CD4-positive, CD25-positive, alpha-beta regulatory T cell (primary cell): ENCODE data around the gene H6PD. TPM values are rescaled to one million over a fixed set of nuclear protein-coding genes. Genes with fewer than 3 reads are reported as not detected.
A peak's percentile ranks its signal among the peaks of the same experiment; 100 is the strongest.

Experiments used
- ATAC-seq, 2 donors: fragments of 150-1000 bp; cut with Tn5 transposase; one replicate each; pipeline ENCODE4 v1.10.0; 2021; ENCODE audit warnings: low read depth in 2 of 2, moderate number of reproducible peaks in 2 of 2, moderate library complexity in 1 of 2
- DNase-seq, 3 donors: peaks; one replicate each; pipeline versions ENCODE4 v3.0.0 to v3.0.0-alpha.2; 2012 to 2022; ENCODE audit warnings: mixed read lengths in 1 of 3
- H3K27ac ChIP-seq: one replicate; pipeline ENCODE4 v1.7.0; 2013; ENCODE audit warnings: mild to moderate bottlenecking, low read length; ENCODE audit not compliant: insufficient read depth, poor library complexity, severe bottlenecking
- H3K27me3 ChIP-seq: one replicate; pipeline ENCODE4 v1.7.0; 2013; ENCODE audit warnings: low read length; ENCODE audit not compliant: control insufficient read depth, insufficient read depth
- H3K36me3 ChIP-seq: one replicate; pipeline ENCODE4 v1.7.0; 2013; ENCODE audit warnings: mild to moderate bottlenecking, low read length, moderate library complexity; ENCODE audit not compliant: control insufficient read depth, insufficient read depth
- H3K4me1 ChIP-seq: 2 replicates; pipeline ENCODE4 v1.7.0; 2013; ENCODE audit warnings: mild to moderate bottlenecking, low read length; ENCODE audit not compliant: insufficient read depth, control insufficient read depth, poor library complexity, severe bottlenecking
- H3K4me3 ChIP-seq: one replicate; pipeline ENCODE4 v1.7.0; 2013; ENCODE audit warnings: low read depth, mild to moderate bottlenecking, low read length, moderate library complexity
- H3K9me3 ChIP-seq, 2 experiments: 1 replicate in 1 of 2; 2 replicates in 1 of 2; pipeline ENCODE4 v1.7.0; 2013; ENCODE audit warnings: low read length in 2 of 2, mild to moderate bottlenecking in 1 of 2, moderate library complexity in 1 of 2; ENCODE audit not compliant: control insufficient read depth in 2 of 2
- H3K27ac Mint-ChIP-seq, 3 donors: one replicate each; pipeline ENCODE4 v1.8.0; 2020 to 2022; ENCODE audit warnings: mild to moderate bottlenecking in 3 of 3, mixed read lengths in 3 of 3, moderate library complexity in 2 of 3
- H3K27me3 Mint-ChIP-seq: one replicate; pipeline ENCODE4 v1.8.0; 2022; ENCODE audit warnings: mild to moderate bottlenecking, mixed read lengths
- H3K36me3 Mint-ChIP-seq: one replicate; pipeline ENCODE4 v1.8.0; 2020; ENCODE audit warnings: mixed read lengths
- H3K4me1 Mint-ChIP-seq, 4 donors: one replicate each; pipeline ENCODE4 v1.8.0; 2020 to 2022; ENCODE audit warnings: mixed read lengths in 4 of 4, mild to moderate bottlenecking in 1 of 4
- H3K4me3 Mint-ChIP-seq, 4 donors: one replicate each; pipeline ENCODE4 v1.8.0; 2020 to 2022; ENCODE audit warnings: mild to moderate bottlenecking in 4 of 4, mixed read lengths in 4 of 4, moderate library complexity in 3 of 4
- H3K9me3 Mint-ChIP-seq, 7 donors: one replicate each; pipeline ENCODE4 v1.8.0; 2020 to 2022; ENCODE audit warnings: mixed read lengths in 7 of 7, mild to moderate bottlenecking in 3 of 7, moderate library complexity in 2 of 7
- polyA plus RNA-seq, 4 donors: library from polyadenylated mRNA; unstranded; fragments of 300-500 nt; fragmentation: Illumina TruSeq; gene quantifications; one replicate each; pipeline ENCODE4 v1.2.3, GENCODE V29; 2021
- total RNA-seq: library from RNA; stranded (reverse); gene quantifications from one replicate; pipeline ENCODE4 v1.2.3, GENCODE V29; 2022

Gene H6PD
- total and polyA plus RNA-seq, 5 donors from 2014 or later, result 7.8 to 19.4 (median 8.9) TPM

DNA sequence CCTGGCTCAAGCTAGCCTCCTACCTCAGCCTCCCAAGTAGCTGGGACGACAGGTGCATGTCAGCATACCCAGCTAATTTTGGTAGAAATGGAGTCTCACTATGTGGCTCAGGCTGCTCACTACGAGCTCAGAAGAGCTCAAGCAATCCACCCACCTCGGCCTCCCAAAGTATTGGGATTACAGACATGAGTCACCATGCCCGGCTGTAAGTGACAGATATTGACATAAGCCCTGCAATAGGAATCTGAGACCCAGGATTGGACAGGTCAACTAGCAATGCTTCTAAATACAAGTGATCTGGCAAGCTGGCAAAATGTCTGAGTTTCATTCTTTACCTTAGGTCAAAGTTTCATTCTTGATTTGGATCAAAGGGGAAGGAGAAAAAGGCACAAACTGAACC, 40.5 kb upstream of the H6PD start:
- no peaks in the 10 kb centered on the region for H3K36me3 Mint-ChIP-seq
- DNase-seq (no peak), ATAC-seq (no peak)
- Histone ChIP-seq H3K4me3 (no peak overlapping the region), H3K9me3 (no peaks in the 10 kb centered on the region), H3K27ac (no peak overlapping the region), H3K27me3 (peaks cover 7% of the 10 kb centered on the region), H3K36me3 (no peaks in the 10 kb centered on the region), H3K4me1 (peaks cover 6% of the 10 kb centered on the region)
- no peak overlapping the region for H3K4me3 Mint-ChIP-seq
- no peak overlapping the region for H3K27ac Mint-ChIP-seq
- H3K9me3 Mint-ChIP-seq, result no peaks in the 10 kb centered on the region
- peaks cover 53% of the 10 kb centered on the region for H3K27me3 Mint-ChIP-seq
- H3K4me1 Mint-ChIP-seq, result peaks cover 0 to 7% (median 6%) of the 10 kb centered on the region in 4 donors

DNA sequence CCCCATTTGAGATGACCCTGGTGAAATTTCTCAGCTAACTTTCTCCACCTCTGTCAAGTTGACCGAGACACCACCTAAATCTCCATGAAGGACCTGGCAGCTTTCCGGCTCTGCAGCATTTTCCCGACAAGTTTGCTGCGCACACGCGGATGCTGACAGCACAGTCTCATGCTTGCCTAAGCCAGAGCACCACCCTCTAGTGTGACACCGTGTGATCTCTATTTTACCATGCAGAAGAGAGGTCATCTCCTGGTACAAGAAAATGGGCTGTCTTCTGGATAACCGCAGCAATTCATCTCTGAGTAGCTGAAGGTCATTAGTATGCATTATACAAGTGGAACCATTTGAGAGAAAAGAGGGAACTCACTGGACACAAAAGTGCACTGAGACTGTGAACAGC, 38.9 kb upstream of the H6PD start:
- peaks cover 66% of the 10 kb centered on the region for H3K27me3 Mint-ChIP-seq
- Histone ChIP-seq H3K36me3 (no peaks in the 10 kb centered on the region), H3K27me3 (peaks cover 15% of the 10 kb centered on the region), H3K4me3 (no peak overlapping the region), H3K27ac (no peak overlapping the region), H3K4me1 (peaks cover 6% of the 10 kb centered on the region), H3K9me3 (no peaks in the 10 kb centered on the region)
- H3K4me1 Mint-ChIP-seq, result peaks cover 0 to 7% (median 3%) of the 10 kb centered on the region in 4 donors
- ATAC-seq, result no peak
- H3K9me3 Mint-ChIP-seq, result no peaks in the 10 kb centered on the region
- H3K27ac Mint-ChIP-seq, result no peak overlapping the region
- H3K4me3 Mint-ChIP-seq, result no peak overlapping the region
- no peak for DNase-seq
- H3K36me3 Mint-ChIP-seq, result no peaks in the 10 kb centered on the region

DNA sequence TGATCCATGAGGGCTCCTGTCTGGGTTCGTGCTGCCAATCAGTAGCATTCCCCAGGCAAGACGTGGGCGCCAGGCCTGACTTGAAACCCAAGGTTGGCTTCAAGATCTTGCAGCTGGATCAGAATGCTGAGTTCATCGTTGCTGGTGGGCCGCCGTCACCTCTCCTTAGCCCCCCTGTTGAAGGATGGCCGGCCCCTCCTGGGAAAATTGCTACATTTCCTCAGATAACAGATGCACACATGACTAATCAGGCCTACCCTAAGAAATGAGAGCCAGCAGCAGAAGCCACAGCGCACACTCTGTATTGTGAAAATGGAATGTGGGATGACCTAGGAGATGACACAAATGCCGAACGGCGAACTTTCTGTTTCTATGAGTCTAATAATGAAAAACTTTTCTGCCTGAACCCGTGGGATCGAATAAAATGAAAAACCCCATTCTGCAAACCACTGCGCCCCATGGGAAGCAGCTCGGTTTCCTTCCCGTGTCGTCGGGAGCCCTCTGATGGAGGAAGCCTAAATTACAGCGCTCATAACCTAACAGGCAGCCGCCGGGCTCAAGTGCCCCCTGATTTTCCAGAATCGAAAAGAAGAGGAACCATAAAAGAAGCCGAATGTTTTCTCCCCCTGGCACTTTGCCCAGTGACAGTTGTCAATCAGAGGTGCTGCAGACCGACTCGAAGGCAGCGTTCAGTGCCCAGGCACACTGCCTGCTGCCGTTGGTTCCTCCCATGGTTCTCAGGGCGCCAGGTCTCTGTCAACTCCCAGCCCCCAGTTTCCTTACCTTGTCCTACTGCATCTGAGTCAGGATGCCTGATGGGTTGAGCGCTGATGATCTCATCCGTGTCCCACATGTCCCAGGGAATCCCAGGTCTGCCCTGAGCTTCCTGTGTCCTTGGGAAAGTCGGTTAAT, 38.2 kb upstream of the H6PD start:
- Histone ChIP-seq H3K4me3 (no peak overlapping the region), H3K27me3 (peaks cover 18% of the 10 kb centered on the region), H3K36me3 (no peaks in the 10 kb centered on the region), H3K4me1 (peaks cover 11% of the 10 kb centered on the region), H3K27ac (no peak overlapping the region), H3K9me3 (no peaks in the 10 kb centered on the region)
- H3K36me3 Mint-ChIP-seq, result no peaks in the 10 kb centered on the region
- peaks cover 66% of the 10 kb centered on the region for H3K27me3 Mint-ChIP-seq
- H3K27ac Mint-ChIP-seq, result no peak overlapping the region
- peaks cover 0 to 12% (median 5%) of the 10 kb centered on the region in 4 donors for H3K4me1 Mint-ChIP-seq
- H3K9me3 Mint-ChIP-seq, result no peaks in the 10 kb centered on the region
- no peak overlapping the region for H3K4me3 Mint-ChIP-seq
- peak; percentile 22 to 64 (median 50) for DNase-seq
- ATAC-seq, result peak; percentile 50 to 52

DNA sequence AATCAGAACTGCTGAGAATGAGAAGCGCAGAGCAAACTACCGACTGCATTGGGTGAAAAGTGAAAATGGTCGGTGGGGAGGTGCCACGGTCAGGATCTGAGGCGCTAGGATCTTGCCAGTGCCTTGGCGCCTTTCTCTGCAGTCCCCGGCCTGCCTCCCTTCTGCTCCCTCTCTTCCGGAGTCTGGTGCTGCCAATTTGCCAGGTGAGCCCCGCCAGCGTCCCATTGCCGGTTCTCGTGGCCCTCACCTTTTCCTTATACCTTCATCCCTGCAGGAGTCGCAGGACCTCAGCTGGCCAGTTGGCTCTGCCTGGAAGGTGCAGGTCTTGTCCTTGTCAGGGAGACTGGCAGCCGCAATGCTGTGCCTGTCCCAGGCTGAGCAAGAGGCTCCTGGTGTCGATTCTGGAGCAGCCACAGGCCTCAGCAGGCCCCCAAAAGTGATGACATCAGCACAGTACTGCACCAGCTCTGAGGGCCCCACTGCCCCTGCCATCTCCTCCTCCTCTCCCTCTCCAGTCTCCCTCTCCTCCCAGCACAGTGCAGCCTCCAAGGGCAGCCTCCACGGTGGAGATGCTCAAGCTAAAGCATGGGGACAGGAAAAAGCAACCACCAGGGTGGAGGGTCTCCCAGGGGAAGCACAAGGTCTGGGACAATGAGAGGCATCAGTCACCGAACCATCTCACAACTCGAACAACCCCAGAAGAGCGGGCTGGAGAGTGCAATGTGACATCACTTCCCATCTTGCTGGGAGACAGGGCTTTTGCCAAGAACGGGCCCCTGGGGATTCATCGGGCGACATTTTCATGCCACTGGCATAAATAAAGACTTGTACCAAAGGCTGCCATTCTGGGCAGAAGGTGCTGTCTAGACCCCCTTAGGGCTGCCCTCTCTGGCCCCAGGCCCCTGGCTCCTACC, 37.1 kb upstream of the H6PD start:
- Histone ChIP-seq H3K27ac (no peak overlapping the region), H3K9me3 (no peaks in the 10 kb centered on the region), H3K4me3 (no peak overlapping the region), H3K36me3 (no peaks in the 10 kb centered on the region), H3K27me3 (peaks cover 21% of the 10 kb centered on the region), H3K4me1 (peaks cover 22% of the 10 kb centered on the region)
- Mint-ChIP-seq H3K4me1 (peaks cover 0 to 20% (median 12%) of the 10 kb centered on the region in 4 donors), H3K9me3 (no peaks in the 10 kb centered on the region), H3K36me3 (no peaks in the 10 kb centered on the region), H3K27me3 (peaks cover 68% of the 10 kb centered on the region), H3K4me3 (no peak overlapping the region), H3K27ac (no peak overlapping the region)
- no peak for ATAC-seq
- DNase-seq, result no peak

DNA sequence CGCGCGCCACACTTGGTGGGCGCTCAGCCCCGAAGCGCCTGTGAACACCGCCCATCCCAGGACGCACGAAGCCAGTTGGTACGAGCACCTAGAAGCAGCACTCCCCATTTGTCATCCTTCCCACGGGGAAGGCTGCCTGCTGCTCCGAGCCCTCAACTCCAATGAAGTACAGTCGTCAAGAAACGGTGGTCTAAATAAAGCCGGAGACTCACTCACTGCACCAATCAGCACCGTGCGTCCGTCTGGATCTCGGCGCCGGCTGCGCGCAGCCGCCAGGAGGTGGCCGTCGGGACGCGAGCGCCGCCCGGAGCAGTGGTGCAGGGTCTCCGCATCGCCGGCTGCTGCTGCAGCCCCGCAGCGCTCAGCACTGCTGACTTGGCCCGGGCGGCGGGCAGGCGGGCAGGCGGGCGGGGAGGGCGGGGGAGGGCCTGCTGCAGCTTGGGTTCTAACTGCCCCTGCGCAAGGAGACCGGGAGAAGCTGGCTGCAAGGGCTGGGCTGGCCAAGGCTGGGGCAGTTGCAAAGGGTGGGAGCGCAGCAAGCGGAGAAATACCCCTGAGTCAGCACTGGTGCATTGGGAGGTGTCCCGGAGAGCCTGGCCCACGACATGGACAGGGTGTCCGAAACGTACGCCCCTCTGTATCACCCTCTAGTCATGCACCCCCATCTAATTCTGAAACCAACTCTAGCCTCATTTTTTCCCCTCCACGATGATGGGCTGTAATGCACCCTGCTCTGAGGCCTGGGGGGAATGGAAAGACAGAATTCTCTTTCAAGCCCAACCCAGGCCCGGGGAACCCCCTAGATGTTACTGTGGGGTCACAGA, 35.8 kb upstream of the H6PD start:
- no peaks in the 10 kb centered on the region for H3K9me3 Mint-ChIP-seq
- ATAC-seq, result no peak
- no peak overlapping the region for H3K27ac Mint-ChIP-seq
- peaks cover 21% of the 10 kb centered on the region for H3K27me3 ChIP-seq
- H3K4me1 ChIP-seq, result peaks cover 24% of the 10 kb centered on the region
- DNase-seq, result no peak
- H3K27me3 Mint-ChIP-seq, result peaks cover 75% of the 10 kb centered on the region
- no peaks in the 10 kb centered on the region for H3K36me3 ChIP-seq
- no peak overlapping the region for H3K4me3 Mint-ChIP-seq
- no peaks in the 10 kb centered on the region for H3K36me3 Mint-ChIP-seq
- H3K9me3 ChIP-seq, result no peaks in the 10 kb centered on the region
- H3K27ac ChIP-seq, result no peak overlapping the region
- H3K4me3 ChIP-seq, result no peak overlapping the region
- peaks cover 0 to 30% (median 17%) of the 10 kb centered on the region in 4 donors for H3K4me1 Mint-ChIP-seq

DNA sequence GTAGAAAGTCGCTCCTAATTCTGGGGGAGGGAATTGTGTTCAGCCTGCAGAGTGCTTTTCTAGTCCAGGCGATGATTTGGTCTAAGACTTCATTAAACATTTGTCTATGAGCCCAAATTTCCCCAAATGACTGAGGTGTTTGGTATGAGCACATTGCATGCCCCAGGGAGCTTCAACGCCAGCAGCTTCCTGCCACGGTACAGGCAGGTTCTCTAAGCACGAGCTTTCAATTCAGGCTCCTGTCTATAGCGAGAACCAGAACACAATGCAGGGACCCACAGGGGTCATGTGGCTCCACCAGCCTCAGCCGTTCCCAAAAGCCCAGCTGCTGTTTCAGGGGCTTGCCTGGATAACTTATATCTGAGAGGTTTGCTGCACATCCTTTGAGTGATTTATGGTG, 34.1 kb upstream of the H6PD start:
- Mint-ChIP-seq H3K4me1 (peaks cover 0 to 32% (median 18%) of the 10 kb centered on the region in 4 donors), H3K4me3 (no peak overlapping the region), H3K27ac (no peak overlapping the region), H3K27me3 (peaks cover 89% of the 10 kb centered on the region), H3K9me3 (no peaks in the 10 kb centered on the region), H3K36me3 (no peaks in the 10 kb centered on the region)
- Histone ChIP-seq H3K4me3 (no peak overlapping the region), H3K4me1 (peaks cover 24% of the 10 kb centered on the region), H3K27me3 (peaks cover 29% of the 10 kb centered on the region), H3K9me3 (no peaks in the 10 kb centered on the region), H3K36me3 (no peaks in the 10 kb centered on the region), H3K27ac (no peak overlapping the region)
- DNase-seq (no peak), ATAC-seq (no peak)
